ENCODE data around the gene ARHGEF7. TPM values are rescaled to one million over a fixed set of nuclear protein-coding genes. Genes with fewer than 3 reads are reported as not detected.

The ARHGEF7 gene
- total RNA-seq, 1 donor from 2014 or later = 41.3 TPM

DNA sequence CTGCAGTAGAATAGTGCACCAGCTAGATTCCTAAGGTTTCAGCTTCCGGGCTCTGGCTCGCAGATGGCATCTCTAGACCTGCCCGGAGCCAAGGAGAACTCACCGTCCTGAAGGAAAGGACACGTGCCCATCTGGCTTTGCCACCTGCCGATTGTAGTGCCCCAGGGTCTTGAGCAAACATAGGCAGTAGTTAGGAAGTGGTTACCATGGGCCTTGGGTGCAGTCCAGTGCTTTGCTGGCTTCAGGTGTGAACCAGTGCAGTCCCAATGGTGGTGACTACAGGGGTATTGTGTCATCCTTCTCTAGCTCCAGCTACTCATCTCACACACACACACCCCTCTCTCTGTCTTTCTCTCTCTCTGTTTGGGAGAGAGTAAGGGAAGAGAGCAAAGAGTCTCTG, 143.9 kb downstream of the ARHGEF7 start:
- intact Hi-C loops (cut with DNase I) = no loop called here
- DNase-seq (ENCODE audit: low spot score) = no peak

DNA sequence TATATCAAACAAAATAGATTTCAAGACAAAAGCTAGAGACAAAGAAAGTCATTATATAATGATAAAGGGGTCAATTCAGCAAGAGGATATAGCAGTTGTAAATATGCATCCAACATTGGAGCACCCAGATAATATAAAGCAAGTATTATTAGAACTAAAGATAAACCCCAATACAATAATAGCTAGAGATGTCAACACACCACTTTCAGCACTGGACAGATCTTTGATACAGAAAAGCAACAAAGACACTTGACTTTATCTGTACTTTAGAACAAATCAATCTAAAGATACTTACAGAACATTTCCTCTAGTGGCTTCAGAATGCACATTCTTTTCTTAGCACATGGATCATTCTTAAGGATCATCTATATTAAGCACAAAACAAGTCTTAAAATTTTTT, 146.2 kb downstream of the ARHGEF7 start:
- DNase-seq (ENCODE audit: low spot score) = no peak
- intact Hi-C loops (cut with DNase I) = no loop called here

DNA sequence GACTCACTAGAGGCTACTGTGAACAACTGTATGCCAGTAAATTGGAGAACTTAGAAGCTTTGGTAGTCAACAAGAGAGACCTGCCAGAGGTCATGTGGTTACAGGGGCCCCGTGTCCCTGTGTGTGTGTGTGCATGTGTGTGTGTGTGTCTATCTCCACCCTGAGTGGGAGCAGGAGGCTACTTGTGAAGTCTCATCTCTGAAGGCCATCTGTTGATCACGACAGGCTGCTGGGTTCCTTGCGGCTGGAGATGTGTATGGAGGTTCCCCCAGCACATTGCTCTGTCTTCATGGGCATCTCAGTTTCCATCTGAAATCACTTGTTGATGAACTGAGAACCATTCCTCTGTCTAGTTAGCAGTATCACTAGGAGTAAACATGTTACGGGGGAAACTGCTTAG, 147.2 kb downstream of the ARHGEF7 start:
- intact Hi-C loops (cut with DNase I) = no loop called here
- no peak for DNase-seq (ENCODE audit: low spot score)

DNA sequence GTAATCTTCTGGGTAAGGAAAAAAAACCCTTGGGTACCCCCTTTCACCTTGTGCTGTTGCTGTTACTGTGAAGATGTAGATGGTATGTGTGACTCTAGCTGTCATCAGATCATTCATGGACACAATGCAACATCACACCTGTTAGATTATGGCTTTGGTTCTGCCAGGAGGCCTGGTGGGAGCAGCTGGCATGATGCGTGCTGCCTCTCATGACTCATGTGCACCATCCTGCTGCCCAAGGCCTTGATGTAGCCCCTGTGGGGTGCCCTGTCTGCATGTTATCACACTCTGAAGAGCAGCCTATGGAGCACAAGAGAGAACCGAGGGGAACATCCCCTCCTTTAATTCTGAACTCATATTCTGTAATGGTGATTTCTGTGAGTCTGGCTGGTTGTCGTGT, 147.6 kb downstream of the ARHGEF7 start:
- DNase-seq (ENCODE audit: low spot score) = no peak
- intact Hi-C loops (cut with DNase I) = no loop called here

DNA sequence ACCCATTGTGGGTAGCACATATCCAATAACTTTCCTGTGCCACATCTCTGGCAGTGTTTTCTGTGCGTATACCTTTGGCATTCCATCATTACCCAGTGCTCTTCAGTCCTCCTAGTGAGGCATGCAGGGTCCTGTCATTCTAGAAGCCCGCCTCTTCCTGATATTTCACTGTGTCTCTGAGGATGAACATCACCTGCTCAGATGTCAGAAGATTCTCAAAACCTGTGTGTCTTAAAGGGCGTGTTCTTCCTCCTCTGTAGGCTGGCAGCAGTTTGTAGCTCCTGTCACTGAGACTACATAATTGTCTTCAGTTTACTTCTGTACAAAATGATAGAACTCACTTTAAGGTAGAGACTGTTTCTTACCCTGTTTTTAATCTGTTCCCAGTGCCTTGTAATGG, 148.5 kb downstream of the ARHGEF7 start:
- no peak for DNase-seq (ENCODE audit: low spot score)
- intact Hi-C loops (cut with DNase I) = no loop called here

DNA sequence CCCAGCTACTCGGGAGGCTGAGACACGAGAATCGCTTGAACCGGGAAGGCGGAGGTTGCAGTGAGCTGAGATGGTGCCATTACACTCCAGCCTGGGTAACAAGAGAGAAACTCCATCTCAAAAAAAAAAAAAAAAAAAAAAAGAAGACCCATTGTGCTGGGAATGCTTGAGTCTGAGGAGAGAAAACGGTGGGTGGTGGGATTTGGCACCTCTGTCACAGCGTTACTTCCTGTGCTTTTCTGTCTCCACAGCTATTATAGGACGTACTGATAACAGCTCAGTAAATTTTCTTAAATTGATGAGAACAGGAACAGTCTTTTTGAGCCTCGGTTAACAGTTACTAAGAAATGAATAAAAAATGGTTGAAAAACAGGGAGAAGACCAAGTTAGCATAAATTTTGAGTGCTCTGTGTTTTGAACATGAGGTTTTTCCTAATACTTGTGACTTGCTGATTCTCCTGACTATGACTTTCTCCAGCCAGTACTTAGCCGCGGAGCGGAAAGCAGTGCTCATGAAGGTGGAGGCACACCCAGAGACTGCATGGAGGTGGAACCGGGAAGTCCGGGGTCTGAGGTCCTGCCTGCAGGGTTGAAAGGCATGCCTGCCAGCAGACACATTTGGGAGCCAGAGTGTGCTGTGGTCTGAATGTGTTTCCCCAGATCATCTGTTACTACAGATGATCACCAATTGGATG, 150.0 kb downstream of the ARHGEF7 start:
- DNase-seq (ENCODE audit: low spot score) = no peak

DNA sequence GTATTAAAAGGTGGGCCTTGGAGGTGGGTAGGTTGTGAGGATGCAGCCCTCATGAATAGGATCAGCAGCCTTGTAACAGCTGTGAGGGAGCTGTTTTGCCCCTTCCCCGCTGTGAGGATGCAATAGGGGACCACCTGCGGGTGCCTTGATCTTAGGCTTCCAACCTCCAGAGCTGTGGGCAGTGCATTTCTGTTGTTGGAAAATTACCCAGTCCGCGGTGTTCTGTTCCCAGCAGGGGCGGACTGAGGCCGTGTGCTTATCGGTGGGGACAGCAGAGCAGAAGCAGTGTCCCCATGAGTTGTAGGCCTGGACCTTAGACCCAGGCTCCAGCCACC, 150.6 kb downstream of the ARHGEF7 start:
- intact Hi-C loops (cut with DNase I) = no loop called here
- no peak for DNase-seq (ENCODE audit: low spot score)

More for the DNA sequence above, 150.0 kb downstream of the ARHGEF7 start:
- intact Hi-C loops (cut with DNase I) = no loop called here

DNA sequence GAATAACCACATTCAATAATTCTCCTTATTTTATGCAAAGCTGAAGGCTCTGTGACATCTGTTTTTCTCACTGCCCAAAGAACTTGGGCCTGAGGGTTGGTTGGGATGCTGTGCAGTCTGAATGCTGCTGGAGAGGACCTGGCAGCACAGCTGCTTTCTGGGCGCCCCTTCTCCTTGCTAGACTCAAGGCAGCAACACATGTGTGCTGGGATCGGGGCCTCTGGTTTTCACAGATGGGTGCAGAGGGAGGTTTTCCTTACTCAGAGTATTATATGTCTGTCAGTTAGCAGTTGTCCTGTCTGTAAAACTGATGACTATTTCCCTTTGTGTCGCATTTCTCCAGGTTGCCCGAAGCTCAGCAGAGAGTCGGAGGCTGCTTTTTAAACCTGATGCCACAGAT, 152.1 kb downstream of the ARHGEF7 start:
- DNase-seq (ENCODE audit: low spot score) = no peak

DNA sequence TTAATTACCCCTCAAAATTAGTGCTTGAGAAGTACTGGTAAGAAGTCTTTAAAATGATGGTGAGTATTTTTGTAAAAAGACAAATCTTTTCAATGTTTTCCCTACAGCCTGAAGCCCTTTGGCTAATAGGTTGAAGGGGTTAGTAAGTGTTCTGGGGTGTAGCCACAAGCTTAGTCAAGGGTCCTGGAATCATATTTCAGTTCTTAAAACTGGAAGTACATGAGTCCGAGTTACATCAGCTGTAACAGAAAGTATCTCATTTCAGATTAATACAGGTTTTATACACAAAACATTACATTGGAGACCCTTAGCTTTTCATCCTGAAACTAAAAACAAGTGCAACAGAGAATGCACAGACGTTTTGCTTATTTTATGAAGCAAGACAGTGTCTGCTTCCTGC, 152.7 kb downstream of the ARHGEF7 start:
- DNase-seq (ENCODE audit: low spot score) = no peak
- intact Hi-C loops (cut with DNase I) = no loop called here

More for the DNA sequence above, 152.1 kb downstream of the ARHGEF7 start:
- intact Hi-C loops (cut with DNase I) = no loop called here

DNA sequence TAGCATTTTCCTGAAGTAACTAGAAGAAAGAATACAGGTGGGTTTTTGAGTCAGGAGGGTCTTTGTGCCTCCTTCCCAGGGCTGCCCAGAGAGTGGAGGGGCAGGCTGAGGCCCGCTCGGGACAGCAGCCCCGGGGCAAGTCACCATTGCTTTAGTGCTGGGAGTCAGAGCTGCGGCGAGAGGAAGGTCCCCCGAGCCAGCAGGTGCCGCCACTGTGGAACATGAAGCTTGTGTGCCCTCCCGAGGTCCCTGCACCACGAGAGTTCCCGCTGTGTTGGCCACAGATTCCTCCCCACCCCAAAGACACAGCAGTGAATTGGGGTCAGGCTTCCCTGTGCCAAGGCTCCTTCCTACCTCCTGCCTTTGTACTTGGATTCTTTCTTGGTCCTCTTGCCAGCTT, 154.4 kb downstream of the ARHGEF7 start:
- intact Hi-C loops (cut with DNase I) = no loop called here
- no peak for DNase-seq (ENCODE audit: low spot score)

DNA sequence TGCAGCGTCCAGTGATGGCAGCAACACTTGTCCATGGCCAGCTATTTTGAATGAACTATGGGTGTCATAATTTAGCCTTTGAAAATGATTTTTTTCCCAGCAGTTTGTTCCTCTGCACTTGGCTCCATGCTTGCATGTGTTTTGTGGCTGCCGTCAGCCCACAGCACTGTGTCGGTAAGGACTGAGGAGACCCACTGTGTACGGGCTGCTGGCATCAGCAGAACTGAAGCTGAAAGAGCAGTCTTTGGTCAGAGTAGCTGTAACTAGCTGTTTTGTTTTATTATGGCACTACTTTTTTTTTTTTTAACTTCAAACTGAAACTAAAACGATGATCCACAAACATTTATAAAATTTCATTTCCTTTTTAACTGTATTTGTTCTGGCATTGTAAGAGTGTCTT, 155.0 kb downstream of the ARHGEF7 start:
- no peak for DNase-seq (ENCODE audit: low spot score)
- intact Hi-C loops (cut with DNase I) = no loop called here

DNA sequence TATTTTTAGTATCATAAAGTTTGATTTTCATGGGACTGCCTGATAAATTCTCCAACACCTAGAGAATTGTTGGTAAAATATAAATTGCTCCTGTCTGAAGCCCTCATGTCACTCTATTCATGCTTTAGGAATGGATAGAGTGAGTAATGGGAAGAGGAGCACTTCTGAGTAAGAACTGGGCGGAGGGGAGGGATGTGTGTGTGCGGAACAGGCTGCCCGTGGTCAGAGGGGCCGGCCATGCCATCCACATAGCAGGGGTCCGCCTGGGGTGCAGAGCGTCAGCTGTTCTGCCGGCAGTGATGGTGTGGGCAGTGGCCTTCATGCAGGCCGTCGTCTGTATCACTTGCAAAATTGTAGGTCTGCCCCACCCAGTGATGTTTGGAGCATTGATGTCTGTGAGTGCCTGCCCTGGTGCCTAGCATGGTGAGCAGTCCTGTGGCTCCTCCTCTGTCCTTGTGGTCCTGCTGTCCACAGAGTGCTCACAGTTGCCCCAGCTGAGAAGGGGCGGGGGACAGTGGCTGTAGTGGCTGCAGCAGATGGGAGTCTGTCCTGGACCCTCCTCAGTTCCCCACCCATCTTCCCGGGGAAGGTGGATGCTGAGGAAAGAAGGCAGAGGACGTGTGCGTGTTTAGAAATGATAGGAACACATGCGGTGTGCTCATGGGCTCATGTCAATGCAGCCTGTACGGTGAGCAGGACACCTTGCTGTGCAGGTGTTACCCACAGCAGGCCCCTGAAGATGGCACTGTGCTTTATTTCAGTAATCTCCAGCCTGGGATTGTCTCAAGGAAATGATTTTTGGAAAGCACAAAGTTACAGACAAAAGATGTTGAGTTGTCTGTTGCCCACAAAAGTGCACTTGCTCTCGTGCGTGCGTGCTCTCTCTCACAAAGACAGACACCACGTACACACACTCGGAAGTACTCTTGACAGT, 155.9 kb downstream of the ARHGEF7 start:
- no peak for DNase-seq (ENCODE audit: low spot score)
- intact Hi-C loops (cut with DNase I) = no loop called here

DNA sequence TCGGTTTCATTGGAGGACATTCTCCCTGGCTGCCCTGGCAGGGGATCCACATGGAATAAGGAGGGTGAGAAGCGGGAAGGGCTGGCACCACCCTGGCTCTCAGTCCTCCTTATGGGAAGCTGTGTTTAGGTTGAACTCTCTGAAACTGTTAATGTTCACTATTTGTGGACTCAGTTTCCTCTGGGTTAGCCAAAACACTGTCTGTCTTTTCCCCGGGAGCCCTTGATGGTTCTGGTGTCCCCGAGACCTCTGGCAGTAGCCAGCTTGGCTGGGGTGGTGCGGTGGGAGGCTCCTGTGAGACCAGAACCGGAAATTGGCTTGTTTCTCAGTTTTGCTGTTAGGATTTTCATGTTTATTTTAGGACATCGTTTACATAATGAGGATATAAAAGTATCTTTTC, 157.0 kb downstream of the ARHGEF7 start:
- no peak for DNase-seq (ENCODE audit: low spot score)
- intact Hi-C loops (cut with DNase I) = no loop called here

DNA sequence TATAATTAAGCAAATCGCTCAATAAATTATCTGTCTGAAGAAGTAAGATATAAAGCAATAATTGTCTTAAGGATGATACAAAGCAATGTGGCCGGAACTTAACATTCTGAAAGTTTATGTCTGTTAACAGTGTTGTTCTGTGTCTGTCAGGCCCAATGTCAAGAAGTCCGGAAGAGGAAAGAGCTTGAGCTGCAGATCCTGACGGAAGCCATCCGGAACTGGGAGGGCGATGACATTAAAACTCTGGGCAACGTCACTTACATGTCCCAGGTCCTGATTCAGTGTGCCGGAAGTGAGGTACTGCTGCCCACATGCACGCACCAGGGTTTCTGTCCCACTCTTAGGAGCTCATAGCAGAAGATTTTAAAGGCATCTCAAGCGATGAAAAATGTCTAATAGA, 160.3 kb downstream of the ARHGEF7 start:
- DNase-seq (ENCODE audit: low spot score) = no peak
- intact Hi-C loops (cut with DNase I) = no loop called here

DNA sequence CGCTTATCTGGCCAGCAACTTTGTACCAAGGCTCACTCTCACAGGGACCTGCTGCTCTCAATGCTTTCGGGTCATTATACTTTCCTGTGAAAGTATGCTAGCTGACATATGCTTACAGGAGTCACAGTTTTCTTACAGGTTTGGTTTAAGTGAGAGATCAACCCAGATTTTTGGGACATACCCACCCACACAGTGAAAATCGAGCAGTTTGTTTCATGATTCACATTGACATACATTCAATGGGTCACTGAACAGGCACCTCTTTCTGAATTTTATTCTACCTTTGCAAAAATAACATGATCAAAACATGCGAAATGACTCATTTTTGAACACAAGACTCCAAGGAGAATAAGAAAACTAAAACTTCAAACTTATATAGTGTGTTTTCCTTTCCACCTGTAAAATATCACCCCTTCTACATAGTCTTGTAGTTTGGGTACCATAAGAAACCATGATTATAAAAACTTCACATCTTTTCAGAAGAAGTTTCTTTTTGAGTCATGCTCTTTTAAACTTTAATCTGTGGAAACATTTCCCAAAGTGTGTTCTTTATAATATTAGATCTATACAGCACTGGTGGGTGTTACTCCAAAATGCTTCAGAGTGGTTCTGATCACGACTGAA, 161.0 kb downstream of the ARHGEF7 start:
- DNase-seq (ENCODE audit: low spot score) = no peak
- intact Hi-C loops (cut with DNase I) = no loop called here

DNA sequence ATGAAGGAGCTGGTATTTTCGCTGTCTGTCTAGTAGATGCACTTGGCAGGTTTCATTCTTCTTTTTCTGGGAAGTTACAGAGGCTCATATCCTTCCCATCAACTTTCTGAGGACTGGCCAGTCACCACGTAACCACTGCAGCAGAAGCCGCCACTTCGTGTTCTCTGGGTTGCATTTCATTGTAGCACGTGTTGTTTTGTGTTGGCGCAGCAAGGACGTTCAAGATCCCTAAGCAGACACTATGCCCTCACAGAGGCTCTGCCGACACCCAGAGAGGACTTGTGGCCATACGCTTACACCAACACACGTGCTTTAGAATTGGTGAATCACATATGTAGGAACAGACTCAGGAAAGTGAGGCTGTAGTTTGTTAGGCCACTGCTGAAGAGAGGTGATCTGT, 163.1 kb downstream of the ARHGEF7 start:
- intact Hi-C loops (cut with DNase I) = no loop called here
- DNase-seq (ENCODE audit: low spot score) = no peak

DNA sequence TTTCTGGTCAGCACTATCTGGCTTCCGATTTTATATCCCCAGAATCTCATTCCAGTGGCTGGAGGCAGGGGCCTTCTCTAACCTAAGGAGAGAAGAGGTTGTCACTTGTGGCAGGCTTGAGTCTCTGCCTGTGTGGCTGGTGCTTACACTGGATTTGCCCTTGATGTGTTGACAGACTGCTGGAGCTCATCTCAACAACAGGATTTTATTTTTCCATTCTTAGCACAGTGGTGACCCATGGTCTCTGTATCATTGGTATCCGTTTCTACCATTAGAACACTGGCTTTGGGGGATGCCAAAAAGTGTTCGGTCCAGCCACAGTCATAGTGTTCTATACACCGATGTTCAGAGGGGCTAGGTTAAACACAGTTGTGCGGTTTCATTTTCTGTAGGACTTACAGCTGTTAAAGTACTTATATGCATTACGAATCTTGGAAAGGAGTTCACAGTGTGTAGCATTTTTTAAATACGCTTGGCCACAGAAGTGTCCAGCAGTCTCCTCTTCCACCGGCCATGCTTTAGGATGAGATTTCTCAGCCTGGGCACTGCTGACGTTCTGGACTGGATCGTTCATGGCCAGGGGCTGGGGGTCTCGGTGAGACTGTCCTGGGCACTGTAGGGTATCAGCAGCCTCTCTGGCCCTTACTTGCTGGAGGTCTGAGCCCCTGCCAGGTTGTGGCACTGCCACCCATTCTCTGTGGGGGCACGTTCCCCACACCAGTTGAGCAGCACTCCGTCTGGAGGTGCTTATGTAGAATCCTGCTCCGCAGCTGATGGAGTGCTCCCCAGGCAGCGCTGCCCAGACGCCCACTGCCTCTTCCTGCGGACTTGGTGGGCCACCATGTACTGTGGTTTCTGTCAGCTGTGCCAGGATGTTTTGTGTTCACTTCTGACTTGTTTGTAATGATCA, 163.9 kb downstream of the ARHGEF7 start:
- intact Hi-C loops (cut with DNase I) = no loop called here
- no peak for DNase-seq (ENCODE audit: low spot score)

DNA sequence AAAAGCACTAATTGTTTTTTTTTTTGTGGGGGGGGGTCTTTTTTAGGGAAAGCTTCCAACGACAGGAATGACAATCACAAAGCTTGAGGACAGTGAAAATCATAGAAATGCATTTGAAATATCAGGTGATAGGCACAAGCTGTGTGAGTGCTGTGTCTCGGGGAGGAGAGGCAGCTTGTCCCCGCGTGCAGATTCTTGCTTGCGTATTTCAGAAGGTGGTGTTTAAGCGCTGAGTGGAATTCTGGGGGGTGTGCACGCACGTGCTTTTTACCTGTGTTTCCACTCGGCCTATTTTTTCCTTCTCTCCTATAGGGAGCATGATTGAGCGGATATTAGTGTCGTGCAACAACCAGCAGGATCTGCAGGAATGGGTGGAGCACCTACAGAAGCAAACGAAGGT, 165.1 kb downstream of the ARHGEF7 start:
- intact Hi-C loops (cut with DNase I) = loop anchor here (5.0 kb wide), 2 partner anchors 33 to 128 kb away; no protein-coding TSS in a partner anchor
- DNase-seq (ENCODE audit: low spot score) = no peak
